Stimulated activated CD8-positive, alpha-beta memory T cell treated with anti-CD3 and anti-CD28 coated beads, Interleukin-15, amount 100 ng/mL, for 24 hours (primary cell): Measurements from ENCODE around the gene C22orf42.
"Not testable (repeated sequence)": the region's sequence is repeated elsewhere in the genome, so short reads cannot be mapped to it uniquely, and the experiment has no call there.

Experiments
- DNase-seq: peaks from one replicate; pipeline ENCODE4 v3.0.0-alpha.2; 2020; ENCODE audit warnings: low read depth

Gene C22orf42, protein sequence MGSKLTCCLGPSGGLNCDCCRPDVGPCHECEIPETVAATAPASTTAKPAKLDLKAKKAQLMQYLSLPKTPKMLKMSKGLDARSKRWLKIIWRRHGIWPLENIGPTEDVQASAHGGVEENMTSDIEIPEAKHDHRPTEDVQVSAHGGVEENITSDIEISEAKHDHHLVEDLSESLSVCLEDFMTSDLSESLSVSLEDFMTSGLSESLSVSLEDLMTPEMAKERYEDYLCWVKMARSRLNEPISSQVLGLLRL

DNA sequence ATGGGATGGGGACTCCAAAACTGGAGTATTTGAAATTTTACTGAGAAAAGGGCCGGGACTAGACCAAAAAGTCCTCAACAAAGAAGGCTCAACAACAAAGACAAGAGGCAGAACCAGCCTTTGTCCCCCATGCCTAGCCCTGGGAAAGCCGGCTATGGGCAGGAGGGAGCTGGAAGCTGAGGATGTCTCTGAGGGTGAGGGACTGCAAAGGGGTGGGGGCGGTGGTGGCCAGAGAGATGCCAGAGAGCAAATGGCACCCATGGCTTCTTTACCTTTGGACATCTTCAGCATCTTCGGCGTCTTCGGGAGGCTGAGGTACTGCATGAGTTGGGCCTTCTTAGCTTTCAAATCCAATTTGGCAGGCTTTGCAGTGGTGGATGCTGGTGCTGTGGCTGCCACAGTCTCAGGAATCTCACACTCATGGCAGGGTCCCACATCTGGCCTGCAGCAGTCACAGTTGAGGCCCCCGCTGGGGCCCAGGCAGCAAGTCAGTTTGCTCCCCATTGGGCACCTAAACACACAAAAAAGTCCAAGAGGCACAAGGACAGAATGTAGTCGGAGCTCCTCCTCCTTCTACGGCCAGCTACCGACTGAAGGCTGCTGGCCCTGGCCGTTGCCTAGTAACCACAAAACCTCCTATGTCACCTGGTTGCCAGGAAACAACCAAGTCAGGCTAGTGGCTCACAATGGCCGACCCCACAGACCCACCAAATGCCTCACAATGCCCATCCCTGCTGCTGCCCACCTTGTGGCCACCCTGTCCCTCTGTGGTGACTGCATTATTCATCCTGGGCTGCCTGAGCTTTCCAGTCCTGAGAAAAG is at the start of gene C22orf42:
TSS of gene C22orf42 (minus strand) at position 592 of the 822 bp plus-strand sequence. CDS start at position 504, 88 bp downstream.
- no peak for DNase-seq

DNA sequence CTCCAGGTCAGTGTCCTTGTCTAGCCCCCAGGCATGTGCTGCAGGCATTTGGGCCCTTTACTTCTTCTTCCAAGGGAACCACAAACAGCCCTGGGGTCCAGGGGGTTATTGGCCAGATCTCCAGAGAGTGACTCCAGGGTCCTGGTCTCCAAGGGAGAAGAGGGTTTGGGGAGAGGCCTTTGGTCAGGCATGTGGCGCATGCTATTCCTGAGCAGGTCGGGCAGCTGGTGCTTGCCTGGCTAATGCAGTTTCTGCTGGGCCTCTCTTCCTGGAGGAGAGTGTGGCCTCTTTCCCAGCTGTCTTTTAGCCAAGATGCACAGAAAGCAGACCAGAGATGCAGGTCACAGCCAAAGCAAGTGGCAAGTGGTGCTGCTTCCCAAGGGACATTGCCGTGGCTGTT is 49.6 kb upstream of the C22orf42 start:
- DNase-seq: no peak

DNA sequence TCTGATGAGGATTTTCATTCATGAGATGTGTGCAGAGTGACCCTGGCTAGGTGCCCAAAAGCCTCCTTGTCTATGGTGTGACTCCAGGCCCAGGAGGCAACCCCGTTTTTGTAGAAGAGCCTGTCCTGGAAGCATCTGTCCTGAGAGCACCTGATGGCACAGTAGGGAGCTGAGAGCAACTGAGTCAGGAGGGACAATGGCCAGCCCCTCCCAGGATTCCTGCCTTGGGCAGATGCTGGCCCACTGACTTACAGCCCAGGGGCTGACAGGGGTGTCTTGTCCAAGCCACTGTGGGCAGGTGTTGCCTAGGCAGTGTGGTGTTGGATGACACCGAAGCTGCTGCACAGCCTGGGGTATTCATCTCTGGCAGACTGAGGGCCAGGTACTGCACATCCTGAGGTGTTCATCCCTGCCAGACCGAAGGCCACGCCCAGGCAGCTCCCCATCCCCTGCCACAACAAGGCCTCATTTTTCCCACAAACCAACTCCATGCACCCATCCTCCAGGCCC is 48.9 kb upstream of the C22orf42 start:
- DNase-seq: no peak

DNA sequence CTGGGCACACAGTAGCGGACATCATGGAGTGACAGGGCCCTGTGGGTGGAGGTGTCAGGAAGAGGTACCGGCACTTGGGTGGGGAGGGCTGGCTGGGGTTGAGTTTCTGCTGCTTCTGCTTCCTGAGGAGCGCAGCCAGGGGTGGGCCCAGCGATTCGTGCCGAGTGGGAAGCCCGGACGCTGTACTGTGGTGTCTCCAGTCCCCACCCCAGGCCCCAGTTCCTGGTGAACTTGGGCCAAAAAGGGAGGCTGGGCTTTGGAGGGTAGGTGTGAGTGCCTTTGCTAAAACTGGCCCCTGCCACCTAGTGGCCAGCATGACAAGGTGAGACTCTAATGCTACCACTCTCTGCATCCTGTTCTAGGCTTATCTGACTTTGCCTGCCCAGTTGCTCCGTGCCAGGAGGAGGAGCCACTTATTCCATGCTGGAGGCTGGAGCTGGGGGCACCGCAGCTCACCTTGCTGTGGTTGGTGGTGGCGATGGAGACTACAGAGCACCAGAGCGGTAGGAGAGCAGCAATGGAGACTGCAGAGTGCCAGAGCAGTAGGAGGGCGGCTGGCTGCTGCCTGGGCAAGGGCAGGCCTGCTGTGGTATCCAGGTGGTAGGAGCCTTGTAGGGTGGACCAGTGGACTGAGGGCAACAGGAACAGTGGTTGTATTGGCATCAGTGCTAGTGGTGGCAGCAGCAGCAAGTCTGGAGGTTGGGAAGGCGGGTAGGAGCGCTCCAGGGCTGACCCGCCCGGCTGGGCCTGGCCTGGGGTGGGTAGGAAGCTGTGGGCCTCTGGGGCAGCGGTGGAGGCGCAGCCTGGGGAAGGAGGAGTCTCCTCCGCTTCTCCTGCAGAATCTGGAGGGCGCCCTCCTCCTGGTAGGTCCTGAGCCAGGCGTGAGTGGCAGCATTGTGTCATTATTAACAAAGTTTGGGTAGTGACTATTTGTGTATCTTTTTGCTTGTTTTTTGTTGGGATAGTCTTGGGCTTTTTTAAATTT is 48.0 kb upstream of the C22orf42 start:
- no peak for DNase-seq

DNA sequence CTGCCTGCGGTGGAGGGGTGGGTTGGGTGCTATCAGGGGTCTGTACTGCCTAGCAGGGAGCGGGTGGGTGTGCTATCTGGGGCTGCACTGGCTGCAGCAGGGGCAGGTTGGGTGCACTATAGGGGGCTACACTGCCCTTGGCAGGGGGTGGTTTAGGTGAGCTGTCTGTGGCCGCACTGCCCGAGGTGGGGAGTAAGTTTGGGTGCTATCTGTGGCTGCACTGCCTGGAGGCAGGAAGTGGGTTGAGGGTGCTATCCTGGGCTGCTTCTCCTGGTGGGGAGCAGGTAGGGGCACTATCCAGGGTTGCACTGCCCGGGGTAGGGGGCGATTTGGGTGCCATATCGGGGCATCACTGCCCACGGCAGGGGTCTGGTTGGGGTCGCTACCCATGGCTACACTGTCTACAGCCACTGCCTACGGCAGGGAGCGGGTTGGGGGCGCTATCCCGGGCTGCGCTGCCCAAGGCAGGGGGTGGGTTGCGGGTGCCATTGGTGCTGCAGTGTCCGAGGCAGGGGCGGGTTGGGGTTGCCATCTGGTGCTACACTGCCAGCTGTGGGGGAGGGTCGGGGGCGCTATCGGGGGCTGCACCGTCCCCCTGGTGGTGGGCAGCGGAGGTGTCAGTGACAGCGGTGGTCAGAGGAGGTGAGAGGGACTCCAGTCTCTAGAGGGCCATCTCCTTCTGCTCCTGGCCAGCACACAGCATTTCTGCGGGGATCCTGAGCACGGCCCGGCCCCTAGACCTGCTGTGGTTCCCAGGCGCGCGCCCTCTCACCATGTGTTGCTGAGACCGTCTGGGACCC is 47.1 kb upstream of the C22orf42 start:
- no peak for DNase-seq

DNA sequence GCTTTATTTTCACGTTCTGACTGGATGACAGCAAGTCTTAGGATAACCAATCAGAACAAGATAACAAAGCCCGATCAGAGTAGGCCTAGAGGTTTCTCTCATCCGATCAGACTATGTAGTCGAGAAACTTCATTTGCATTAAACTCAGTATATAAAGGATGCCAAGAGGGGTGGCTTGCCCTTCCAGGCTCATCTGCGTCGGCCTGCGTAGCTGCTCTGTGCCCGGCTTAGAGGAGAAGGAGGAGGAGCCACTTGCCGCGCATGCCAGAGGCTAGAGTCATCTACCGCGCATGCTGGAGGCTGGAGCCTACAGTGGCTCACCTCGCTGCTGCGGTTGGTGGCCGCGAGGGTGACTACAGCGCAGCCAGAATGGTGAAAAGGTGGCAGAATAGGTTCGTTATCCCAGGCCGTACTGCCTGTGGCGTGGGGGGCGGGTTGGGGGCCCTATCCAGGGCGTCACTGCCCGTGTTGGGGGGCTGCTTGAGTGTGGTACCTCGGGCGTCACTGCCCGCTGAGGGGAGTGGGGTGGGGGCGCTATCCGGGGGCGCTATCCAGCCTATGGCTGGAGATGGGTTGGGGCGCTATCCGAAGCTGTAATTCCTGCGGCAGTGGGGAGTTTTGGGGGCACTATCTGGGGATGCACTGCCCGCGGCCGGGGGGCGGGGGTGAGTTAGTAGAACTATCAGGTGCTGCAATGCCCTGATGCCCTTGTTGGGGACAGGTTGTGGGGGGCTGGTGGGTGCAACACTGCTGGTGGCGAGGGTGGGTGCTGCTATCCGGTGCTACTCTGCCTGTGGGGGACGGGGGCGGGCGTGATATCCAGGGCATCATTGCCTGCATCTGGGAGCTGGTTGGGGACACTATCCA is 46.0 kb upstream of the C22orf42 start, which contains the start of gene RFPL2:
TSS of gene RFPL2 (minus strand) at position 218 of the 867 bp plus-strand sequence. CDS start 2,622 bp downstream, outside the sequence.
- DNase-seq: no peak

DNA sequence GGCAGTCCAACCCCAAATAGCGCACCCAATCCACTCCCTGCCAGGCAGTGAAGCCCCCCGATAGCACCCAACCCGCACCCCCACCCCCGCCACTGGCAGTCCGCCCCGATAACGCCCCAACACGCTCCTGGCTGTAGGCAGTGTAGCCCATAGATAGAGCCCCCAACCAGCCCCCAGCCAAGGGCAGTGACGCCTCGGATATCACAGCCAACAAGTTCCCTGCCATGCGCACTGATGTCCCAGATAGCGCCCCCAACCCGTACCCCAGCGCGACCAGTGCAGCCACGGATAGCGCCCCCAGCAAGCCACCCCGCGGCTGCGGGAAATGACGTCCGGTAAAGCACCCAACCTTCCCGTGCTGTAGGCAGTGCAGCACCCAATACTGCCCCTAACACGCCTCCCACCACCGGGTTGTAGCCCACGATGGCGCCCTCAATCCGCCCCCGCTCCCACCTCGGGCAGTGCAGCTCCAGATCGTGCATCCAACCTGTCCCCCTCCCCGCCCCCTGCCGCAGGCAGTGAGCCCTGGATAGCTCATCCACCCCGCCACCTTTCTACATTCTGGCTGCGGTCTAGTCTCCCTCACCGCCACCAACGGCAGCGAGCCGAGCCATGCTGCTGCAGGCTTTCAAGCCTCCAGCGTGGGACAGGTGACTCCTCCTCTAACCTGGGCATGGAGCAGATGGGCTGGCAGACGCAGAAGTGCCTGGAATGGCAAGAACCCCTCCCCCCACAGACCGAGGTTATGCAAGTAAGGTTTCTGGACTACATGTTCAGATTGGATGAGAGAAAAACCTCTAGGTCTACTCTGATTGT is 45.1 kb upstream of the C22orf42 start:
- DNase-seq: no peak

DNA sequence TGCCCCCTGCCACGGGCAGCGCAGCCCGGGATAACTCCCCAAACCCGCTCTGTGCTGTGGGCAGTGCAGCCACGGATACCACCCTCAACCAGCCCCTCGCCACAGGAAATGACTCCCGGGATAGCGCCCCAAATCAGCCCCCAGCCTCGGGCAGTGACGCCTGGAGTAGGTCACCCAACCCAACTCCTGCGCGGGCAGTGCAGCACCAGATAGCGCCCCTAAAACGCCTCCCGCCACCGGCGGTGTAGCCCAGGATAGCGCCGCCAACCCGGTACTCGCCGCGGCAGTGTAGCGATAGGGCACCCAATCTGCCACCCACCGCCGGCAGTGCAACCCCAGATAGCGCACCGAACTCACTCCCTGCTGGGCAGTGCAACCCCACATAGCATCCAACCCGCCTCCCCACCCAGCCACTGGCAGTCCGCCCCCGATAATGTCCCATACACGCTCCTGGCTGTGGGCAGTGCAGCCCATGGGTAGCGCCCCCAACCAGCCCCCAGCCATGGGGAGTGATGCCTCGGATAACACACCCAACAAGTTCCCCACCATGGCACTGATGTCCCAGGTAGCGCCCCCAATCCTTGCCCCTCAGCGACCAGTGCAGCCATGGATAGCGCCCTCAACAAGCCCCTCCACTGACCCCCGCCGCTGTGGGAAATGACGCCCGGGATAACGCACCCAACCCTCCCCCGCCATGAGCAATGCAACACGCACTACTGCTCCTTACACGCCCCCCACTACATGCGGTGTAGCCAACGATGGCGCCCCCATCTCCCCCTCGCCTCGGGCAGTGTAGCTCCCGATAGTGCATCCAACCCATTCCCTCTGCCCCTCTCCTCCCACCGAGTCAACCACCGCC is 44.3 kb upstream of the C22orf42 start:
- DNase-seq: no peak

DNA sequence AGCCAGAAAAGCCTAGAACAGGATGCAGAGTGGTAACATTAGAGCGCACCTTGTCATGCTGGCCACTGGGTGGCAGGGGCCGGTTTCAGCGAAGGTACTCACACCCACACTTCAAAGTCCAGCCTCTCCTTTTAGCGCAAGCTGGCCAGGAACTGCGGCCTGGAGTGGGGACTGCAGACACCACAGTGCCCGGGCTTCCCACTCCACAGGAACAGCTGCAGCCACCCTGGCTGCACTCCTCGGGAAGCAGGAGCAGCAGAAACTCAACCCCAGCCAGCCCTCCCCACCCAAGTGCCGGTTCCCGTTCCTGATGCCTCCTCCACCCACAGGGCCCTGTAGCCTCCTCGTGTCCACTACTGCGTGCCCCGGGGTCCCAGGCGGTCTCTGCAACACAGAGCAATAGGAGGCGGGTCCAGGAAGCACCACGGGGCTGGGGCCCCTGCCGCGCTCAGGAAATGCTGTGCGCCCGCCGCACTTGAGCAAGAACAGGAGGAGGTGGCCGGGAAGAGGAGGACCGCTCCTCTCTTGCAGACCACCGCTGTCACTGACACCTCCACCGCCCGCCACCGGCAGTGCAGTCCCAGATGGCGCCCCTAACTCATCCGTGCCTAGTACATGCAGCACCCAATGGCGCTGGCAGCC is 43.6 kb upstream of the C22orf42 start:
- DNase-seq: no peak

DNA sequence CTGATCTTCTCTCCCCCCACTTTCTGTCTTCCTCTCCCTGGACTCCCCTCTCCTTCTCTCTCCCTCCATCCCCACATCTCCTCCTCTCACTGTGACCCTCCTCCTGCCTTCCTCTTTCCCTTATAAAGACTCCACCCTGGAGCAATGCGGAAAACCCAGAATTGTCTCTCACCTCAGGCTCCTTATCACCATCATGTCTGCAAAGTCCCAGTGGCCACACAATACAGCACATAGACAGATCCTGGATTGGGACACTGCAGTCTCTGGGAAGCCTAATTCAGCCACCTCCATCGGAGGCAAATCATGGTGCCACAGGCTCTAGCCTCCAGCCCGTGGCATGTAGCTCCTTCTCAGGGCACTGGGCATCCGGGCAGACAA is 43.0 kb upstream of the C22orf42 start:
- DNase-seq: no peak

DNA sequence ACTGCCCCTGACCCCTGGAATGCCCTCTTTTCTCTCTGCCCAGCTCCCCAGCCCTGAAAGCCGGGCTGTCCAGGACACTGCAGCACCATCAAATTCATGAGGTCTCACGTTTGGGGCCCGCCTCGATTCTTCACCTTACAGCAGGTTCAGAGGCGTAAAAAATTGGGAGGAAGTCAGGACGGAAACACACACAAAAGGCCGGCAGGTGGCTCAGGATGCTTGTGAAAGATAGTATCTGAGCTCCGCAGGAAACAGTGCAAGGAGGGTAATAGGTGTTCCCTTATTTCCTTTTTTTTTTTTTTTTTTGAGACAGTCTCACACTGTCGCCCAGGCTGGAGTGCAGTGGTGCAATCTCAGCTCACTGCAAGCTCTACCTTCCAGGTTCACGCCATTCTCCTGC is 41.6 kb upstream of the C22orf42 start:
- no peak for DNase-seq

DNA sequence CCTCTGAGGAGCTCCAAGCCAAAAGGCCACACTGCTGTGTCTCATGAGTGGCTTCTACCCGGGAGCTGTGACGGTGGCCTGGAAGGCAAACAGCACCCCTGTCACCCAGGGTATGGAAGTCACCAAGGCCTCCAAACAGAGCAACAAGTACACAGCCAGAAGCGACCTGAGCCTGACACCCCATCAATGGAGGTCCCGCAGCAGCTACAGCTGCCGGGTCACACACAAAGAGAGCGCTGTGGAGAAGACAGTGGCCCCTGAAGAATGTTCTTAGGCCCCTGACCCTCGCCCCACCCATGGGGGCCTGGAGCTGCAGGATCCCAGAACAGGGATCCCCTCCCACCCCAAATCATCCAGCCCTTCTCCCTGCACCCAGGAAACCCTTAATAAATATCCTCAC is 40.9 kb upstream of the C22orf42 start:
- no peak for DNase-seq

DNA sequence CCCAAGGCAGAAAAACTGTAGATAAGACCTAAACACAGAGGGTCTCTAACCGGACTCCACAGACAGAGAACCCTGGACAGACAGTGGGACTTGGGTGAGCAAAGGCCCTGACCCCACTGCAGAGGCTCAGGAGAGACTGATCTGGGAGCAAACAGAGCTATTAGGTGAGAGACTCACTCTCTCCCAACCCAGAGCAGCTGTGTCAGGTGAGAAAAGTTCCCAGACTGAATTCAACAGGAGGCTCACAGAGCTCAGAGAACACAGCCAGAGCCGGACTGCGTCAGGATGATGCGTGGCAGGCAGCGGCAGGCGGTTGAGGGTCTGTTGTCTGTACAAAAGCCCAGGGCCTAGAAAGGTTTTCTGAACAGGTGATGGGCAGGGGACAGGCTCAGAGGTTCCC is 40.2 kb upstream of the C22orf42 start:
- no peak for DNase-seq

DNA sequence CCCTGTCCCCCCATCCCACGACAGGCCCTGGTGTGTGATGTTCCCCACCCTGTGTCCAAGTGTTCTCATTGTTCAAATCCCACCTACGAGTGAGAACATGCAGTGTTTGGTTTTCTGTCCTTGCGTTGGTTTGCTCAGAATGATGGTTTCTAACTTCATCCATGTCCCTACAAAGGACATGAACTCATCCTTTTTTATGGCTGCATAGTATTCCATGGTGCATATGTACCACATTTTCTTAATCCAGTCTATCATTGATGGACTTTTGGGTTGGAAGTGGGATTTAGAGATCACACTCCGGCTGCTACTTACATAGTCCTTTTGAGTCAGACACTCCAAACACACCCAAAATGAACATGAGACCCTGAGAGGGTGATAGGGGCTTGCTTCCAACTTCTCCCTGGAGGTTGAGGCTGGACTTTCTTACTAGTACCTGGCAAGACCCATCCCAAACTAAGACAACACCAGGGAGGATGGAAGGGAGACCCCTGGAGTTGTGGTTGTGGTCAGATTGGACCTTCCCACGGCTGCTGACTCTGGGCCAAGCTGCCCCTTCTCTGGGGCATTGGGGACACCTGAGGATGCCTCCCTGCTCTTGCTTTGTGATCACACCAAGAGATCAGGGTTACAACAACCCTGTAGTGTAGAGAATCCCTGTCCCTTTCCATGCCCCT is 38.6 kb upstream of the C22orf42 start:
- not testable (repeated sequence) for DNase-seq

DNA sequence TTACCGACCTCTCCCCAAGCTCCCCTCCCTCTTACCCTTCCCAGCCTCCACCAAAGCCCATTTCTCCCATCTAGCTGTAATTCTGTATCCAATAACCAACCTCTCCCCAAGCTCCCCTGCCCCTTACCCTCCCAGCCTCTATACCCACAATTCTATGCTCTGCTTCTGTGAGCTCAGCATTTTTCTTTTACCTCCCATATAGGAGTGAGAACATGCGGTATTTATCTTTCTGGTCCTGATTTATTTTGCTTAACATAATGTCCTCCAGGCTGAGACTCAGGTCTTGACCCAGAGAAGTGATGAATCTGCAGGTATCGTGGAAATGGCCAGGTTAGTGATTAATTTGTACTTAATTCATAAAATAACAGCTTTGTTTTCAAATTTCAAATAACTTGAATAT is 36.8 kb upstream of the C22orf42 start:
- DNase-seq: not testable (repeated sequence)

DNA sequence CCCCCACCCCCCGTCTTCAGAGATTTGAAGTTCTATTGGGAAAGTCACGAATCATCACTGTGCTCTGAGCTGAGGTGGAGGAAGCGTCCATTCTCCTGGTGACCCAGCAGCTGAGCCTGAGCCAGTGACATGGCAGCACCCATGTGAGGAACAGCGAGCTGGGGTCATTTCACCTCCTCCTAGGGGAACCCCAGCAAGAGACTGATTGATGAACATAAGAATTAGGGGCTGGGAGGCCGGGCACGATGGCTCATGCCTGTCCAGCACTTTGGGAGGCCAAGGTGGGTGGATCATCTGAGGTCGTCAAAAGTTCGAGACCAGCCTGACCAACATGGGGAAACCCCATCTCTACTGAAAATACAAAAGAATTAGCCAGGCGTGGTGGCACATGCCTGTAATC is 34.2 kb upstream of the C22orf42 start:
- DNase-seq: not testable (repeated sequence)

DNA sequence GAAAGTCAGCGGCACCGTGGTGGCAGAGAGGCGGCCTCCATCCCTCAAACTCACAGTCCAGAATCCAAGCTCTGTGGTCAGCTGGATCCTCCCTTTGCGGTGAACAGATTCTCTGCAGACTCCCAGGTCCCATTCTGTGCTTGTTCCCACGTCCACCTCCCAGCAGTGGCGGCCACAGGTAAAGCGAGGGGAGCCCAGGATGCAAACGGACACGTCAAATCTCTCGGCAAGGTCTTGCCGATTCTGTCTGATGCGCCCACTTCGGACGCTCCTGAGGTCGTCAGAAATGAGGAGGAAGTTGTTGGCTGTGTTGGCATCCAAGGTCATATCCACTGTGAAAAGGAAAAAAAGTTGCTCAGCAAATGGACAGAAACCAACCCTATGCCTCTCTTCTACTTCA is 31.9 kb upstream of the C22orf42 start:
- DNase-seq: not testable (repeated sequence)
